Measurements from ENCODE around the gene MTURN.

MTURN gene

GRCh38 chr7:30154111-30154587 lies 19.4 kb downstream of the MTURN start:
- Histone ChIP-seq H3K27ac (replicated peaks) (peak overlapping the region; percentile 99), H3K27me3 (ENCODE audit: insufficient read depth, poor library complexity, severe bottlenecking) (no peaks in the 10 kb centered on the region), H3K4me3 (replicated peaks; ENCODE audit: insufficient read depth, low read length) (no peak overlapping the region)
- DNase-seq (ENCODE audit: low read depth in 1 of 2, low spot score in 1 of 2): peak in 1 of 2 experiments; percentile 51
- TF ChIP-seq POLR2AphosphoS5 (IDR thresholded peaks at IDR 0.05; ENCODE audit: low read depth) (no peak; the same call in 1 of the 2 replicates), GABPA (IDR thresholded peaks at IDR 0.05; ENCODE audit: low read depth) (no peak), REST (IDR thresholded peaks at IDR 0.05; ENCODE audit: insufficient replicate concordance, low read depth) (no peak), CTCF (IDR thresholded peaks at IDR 0.05; ENCODE audit: insufficient read depth, low read length) (no peak), SPI1 (IDR thresholded peaks at IDR 0.05; ENCODE audit: borderline replicate concordance, low read depth) (no peak)

- peak overlapping the region; percentile 99 for H3K27ac ChIP-seq (replicated peaks)
- TF ChIP-seq SPI1 (IDR thresholded peaks at IDR 0.05; ENCODE audit: borderline replicate concordance, low read depth): no peak
- no peak overlapping the region for H3K4me3 ChIP-seq (replicated peaks; ENCODE audit: insufficient read depth, low read length)
- no peaks in the 10 kb centered on the region for H3K27me3 ChIP-seq (ENCODE audit: insufficient read depth, poor library complexity, severe bottlenecking)
- DNase-seq (ENCODE audit: low read depth in 1 of 2, low spot score in 1 of 2): peak in 1 of 2 experiments; percentile 34
Measured at GRCh38 chr7:30155481-30155880, 20.7 kb downstream of the MTURN start.

GRCh38 chr7:30157204-30157603 lies 22.4 kb downstream of the MTURN start:
- H3K4me3 ChIP-seq (replicated peaks; ENCODE audit: insufficient read depth, low read length): no peak overlapping the region
- peak overlapping the region; percentile 99 for H3K27ac ChIP-seq (replicated peaks)
- TF ChIP-seq GABPA (IDR thresholded peaks at IDR 0.05; ENCODE audit: low read depth) (no peak), POLR2AphosphoS5 (IDR thresholded peaks at IDR 0.05; ENCODE audit: low read depth) (no peak), REST (IDR thresholded peaks at IDR 0.05; ENCODE audit: insufficient replicate concordance, low read depth) (no peak)
- H3K27me3 ChIP-seq (ENCODE audit: insufficient read depth, poor library complexity, severe bottlenecking): no peaks in the 10 kb centered on the region
- peak in 1 of 2 experiments; percentile 37 for DNase-seq (ENCODE audit: low read depth in 1 of 2, low spot score in 1 of 2)

- DNase-seq (ENCODE audit: low read depth in 1 of 2, low spot score in 1 of 2): peak in 1 of 2 experiments; percentile 90
- H3K4me3 ChIP-seq (replicated peaks; ENCODE audit: insufficient read depth, low read length): no peak overlapping the region
- H3K27ac ChIP-seq (replicated peaks): peak overlapping the region; percentile 99
- no peaks in the 10 kb centered on the region for H3K27me3 ChIP-seq (ENCODE audit: insufficient read depth, poor library complexity, severe bottlenecking)
- TF ChIP-seq POLR2AphosphoS5 (IDR thresholded peaks at IDR 0.05; ENCODE audit: low read depth) (no peak), CTCF (IDR thresholded peaks at IDR 0.05; ENCODE audit: insufficient read depth, low read length) (no peak), SPI1 (IDR thresholded peaks at IDR 0.05; ENCODE audit: borderline replicate concordance, low read depth) (peak; percentile 45; the same call in 1 of the 2 replicates), REST (IDR thresholded peaks at IDR 0.05; ENCODE audit: insufficient replicate concordance, low read depth) (no peak), GABPA (IDR thresholded peaks at IDR 0.05; ENCODE audit: low read depth) (no peak)
Measured at GRCh38 chr7:30159163-30159562, 24.4 kb downstream of the MTURN start.
